Measurements from ENCODE around the gene KCNK13.

GRCh38 chr14:90060312-90060964 lies 1.4 kb upstream of the KCNK13 start:
- TF ChIP-seq RCOR1 (IDR thresholded peaks at IDR 0.05; ENCODE audit: low read length), result no peak
- TF ChIP-seq CTCF (IDR thresholded peaks at IDR 0.05), result peak; percentile 55
- no peak for TF ChIP-seq POLR2AphosphoS5 (IDR thresholded peaks at IDR 0.05; ENCODE audit: low read depth, low read length)
- no peak for TF ChIP-seq RFX5 (IDR thresholded peaks at IDR 0.05; ENCODE audit: low read length)
- no peak for TF ChIP-seq NRF1 (IDR thresholded peaks at IDR 0.05; ENCODE audit: low read depth, low read length)
- no peak for TF ChIP-seq TCF12 (IDR thresholded peaks at IDR 0.05)
- no peak for TF ChIP-seq FOXM1 (IDR thresholded peaks at IDR 0.05; ENCODE audit: low read depth)
- TF ChIP-seq ZBTB33 (IDR thresholded peaks at IDR 0.05; ENCODE audit: borderline replicate concordance, low read depth), result no peak

Data from SK-N-SH (cell line).